ENCODE data around the gene PPP4C.

PPP4C gene

GRCh38 chr16:30096862-30097563, 21.2 kb downstream of the PPP4C start:
- no peak for DNase-seq (ENCODE audit: low read depth)
- peak overlapping the region; percentile 51 for H3K4me3 ChIP-seq (ENCODE audit: low read depth, low read length)
- no peak for TF ChIP-seq CTCF (IDR thresholded peaks at IDR 0.05; ENCODE audit: control insufficient read depth, extremely low read depth, insufficient read depth)

- TF ChIP-seq CTCF (IDR thresholded peaks at IDR 0.05; ENCODE audit: control insufficient read depth, extremely low read depth, insufficient read depth) = no peak
- no peak for DNase-seq (ENCODE audit: low read depth)
- H3K4me3 ChIP-seq (ENCODE audit: low read depth, low read length) = no peak overlapping the region
Observed at GRCh38 chr16:30104090-30104489, 28.3 kb downstream of the PPP4C start.

- no peak for TF ChIP-seq CTCF (IDR thresholded peaks at IDR 0.05; ENCODE audit: control insufficient read depth, extremely low read depth, insufficient read depth)
- DNase-seq (ENCODE audit: low read depth) = peak; percentile 17
Observed at GRCh38 chr16:30104492-30104891, 28.7 kb downstream of the PPP4C start.

GRCh38 chr16:30108059-30108850, 32.5 kb downstream of the PPP4C start:
- no peak for TF ChIP-seq CTCF (IDR thresholded peaks at IDR 0.05; ENCODE audit: control insufficient read depth, extremely low read depth, insufficient read depth)
- DNase-seq (ENCODE audit: low read depth) = no peak

More at GRCh38 chr16:30104492-30104891, 28.7 kb downstream of the PPP4C start:
- no peak overlapping the region for H3K4me3 ChIP-seq (ENCODE audit: low read depth, low read length)

GRCh38 chr16:30110661-30111060, 34.9 kb downstream of the PPP4C start:
- H3K4me3 ChIP-seq (ENCODE audit: low read depth, low read length) = no peak overlapping the region
- DNase-seq (ENCODE audit: low read depth) = no peak
- no peak for TF ChIP-seq CTCF (IDR thresholded peaks at IDR 0.05; ENCODE audit: control insufficient read depth, extremely low read depth, insufficient read depth)

More at GRCh38 chr16:30108059-30108850, 32.5 kb downstream of the PPP4C start:
- no peak overlapping the region for H3K4me3 ChIP-seq (ENCODE audit: low read depth, low read length)

- TF ChIP-seq CTCF (IDR thresholded peaks at IDR 0.05; ENCODE audit: control insufficient read depth, extremely low read depth, insufficient read depth) = peak; percentile 54
Observed at GRCh38 chr16:30112197-30113030, 36.6 kb downstream of the PPP4C start.

More at GRCh38 chr16:30112197-30113030, 36.6 kb downstream of the PPP4C start:
- no peak for DNase-seq (ENCODE audit: low read depth)
- no peak overlapping the region for H3K4me3 ChIP-seq (ENCODE audit: low read depth, low read length)
